ENCODE results near the gene SRSF7. TPM values are rescaled to one million over a fixed set of nuclear protein-coding genes. Genes with fewer than 3 reads are reported as not detected.
"Not testable (repeated sequence)": the region's sequence is repeated elsewhere in the genome, so short reads cannot be mapped to it uniquely, and the experiment has no call there.

SRSF7 gene
- 101 TPM for polyA plus RNA-seq (ENCODE audit: insufficient read length)

DNA sequence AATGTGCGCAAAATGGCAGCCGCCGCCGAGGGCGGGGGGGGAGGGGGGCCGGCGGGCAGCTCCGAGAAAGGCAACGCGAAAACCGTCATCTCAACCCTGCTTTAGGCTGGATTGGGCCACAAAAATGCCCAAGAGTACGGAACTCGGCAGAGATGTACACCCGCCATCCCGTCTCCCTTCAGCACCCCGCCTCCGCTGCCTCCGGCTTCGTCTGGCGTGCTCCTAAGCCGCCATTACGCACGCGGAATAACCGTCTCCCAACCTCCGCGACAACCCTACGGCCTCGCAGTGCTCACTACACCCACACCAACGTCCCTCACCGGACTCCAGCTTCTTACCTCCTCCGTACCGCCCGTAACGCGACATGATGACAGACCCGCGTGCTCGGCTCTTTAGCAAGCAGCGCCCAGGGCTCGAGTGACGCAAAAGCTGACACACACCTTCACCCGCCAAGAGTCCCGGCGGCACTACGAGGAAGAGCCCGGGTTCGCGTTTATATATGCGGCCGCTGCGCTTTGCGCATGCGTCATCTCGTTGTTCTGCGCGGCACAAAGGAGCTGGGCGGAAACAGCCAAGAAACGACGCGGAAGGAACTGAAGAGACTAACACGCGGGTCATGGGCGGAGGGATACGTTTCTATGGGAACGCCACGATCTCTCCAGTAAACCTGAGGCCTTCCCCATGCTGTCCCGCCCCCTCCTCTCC lies at the start of gene SRSF7:
SRSF7 (minus strand) TSS at position 471 of the 705 bp plus-strand sequence; CDS start at position 366, 105 bp downstream.
- peak; percentile 100 for DNase-seq (ENCODE audit: low read depth)

DNA sequence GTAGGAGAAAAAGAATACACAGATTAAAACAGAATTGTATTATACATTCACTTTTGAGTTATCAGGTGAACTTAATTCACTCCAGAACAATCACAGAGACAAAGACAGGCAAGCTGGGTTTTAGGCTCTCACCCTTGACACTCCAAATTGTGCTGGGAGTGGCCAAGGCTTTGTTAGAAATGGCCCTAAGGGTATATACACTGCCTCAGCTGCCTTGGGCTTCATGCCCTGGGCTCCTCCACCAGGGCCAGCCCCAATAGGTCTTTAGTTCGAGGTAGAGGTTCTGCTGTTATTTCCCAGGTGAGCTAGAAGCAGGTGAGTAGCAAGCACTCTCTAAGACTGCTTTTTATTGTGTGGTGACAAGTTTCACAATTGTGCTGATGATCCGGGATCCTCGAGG lies 46.8 kb upstream of the SRSF7 start:
- no peak for DNase-seq (ENCODE audit: low read depth)

DNA sequence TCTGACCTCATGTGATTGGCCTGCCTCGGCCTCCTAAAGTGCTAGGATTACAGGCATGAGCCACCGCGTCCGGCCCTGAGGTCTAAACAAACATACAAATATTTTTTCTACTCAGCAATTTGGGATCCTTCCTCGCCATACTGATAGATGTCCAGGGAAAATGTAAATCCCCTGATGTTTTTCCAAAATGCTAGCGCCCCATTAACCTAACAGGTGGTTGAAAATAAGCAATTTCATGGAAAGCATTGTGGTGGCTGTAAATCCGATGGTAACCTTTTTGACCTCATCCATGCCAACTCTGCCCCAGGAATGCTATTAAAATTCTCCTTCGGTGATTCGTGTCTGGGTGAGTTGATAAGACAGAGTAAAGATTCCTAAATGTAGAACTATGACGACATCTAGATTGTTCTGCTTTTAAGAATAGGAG lies 46.1 kb upstream of the SRSF7 start:
- DNase-seq (ENCODE audit: low read depth), result no peak

DNA sequence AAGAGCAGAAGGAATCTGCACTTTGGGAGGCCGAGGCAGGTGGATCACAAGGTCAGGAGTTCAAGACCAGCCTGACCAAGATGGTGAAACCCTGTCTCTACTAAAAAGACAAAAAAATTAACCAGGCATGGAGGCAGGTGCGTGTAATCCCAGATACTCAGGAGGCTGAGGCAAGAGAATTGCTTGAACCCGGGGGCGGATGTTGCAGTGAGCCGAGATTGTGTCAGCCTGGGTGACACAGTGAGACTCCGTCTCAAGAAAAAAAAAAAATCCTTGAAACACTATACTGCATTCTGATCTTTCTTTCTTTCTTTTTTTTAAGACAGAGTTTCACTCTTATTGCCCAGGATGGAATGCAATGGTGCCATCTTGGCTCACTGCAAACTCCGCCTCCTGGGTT lies 43.9 kb upstream of the SRSF7 start:
- DNase-seq (ENCODE audit: low read depth), result not testable (repeated sequence)

DNA sequence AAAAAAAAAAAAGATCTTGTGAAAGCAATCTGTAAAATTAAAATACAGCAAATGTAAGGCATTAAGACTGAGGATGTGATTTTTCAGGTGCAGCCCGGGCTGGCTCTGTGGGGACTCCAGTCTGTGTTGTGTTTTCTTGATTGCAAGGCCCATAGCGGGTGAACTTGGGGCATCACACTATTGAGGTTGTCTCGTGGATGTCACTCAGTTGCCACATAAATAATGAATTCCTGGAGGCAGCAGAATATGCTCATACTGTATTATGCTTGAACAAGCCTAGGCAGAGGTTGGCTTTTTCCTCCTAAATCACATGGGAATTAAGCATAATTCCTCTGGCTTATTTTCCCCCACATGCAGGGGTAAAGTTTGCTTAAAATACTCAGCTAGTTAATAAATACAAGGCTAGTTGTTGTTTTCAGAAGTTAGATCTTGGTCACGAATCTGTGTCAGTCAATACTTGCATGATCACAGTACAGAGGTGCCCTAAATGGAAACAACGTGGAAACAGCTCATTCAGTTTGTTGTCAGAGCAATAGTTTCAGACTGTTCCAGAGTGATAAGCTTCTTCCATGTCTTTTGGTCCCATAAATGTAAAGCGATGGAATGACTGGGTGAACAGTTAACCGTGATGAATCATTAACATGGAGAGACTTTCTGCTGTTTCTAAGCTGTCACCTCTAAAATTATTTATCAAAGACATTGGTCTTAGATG lies 43.2 kb upstream of the SRSF7 start:
- DNase-seq (ENCODE audit: low read depth), result no peak

DNA sequence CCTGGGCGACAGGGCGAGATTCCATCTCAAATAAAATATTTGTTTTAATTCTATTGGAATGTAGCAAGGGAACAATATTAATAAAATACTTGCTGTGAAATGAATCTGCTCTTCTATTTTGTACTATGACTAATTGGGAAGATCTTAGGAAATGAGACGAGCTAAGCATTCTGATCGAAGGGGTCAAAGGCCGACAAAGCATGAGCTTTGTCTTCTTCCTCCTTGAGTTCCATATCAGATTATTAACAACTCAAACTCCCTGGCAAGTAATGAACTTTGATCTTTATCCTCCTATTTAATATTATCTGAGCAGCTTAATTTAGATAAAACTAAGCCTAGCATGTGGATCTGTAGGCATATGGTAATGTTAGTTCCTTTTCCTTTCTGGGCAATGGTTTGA lies 42.4 kb upstream of the SRSF7 start:
- DNase-seq (ENCODE audit: low read depth), result no peak

DNA sequence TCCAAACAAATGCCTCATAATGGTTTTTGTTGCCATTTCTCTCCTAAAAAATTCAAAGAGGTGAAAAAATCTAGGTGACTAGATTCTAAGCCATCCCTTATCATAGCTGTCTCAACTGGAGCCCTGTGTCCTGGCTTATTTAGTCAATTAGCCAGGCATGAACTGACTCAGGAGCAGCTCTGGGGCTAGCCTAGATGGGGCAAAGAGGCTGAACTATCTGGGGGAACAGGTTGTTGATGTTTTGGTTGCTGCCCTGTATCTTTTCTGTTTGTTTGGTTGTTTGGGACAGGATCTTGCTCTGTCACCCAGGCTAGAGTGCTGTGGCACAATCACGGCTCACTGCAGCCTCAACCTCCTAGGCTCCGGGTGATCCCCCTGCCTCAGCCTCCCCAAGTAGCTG lies 41.6 kb upstream of the SRSF7 start:
- no peak for DNase-seq (ENCODE audit: low read depth)

DNA sequence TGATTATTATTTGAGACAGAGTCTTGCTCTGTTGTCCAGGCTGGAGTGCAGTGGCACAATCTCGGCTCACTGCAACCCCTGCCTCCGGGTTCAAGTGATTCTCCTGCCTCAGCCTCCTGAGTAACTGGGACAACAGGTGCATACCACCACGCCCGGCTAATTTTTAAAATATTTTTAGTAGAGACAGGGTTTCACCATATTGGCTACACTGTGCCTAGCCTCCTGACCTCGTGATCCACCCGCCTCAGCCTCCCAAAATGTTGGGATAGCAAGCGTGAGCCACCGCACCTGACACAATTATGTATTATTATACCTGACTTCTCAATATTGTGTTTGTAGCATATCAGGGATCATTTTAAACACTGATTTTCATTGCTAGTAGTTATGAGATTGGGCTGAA lies 41.2 kb upstream of the SRSF7 start:
- DNase-seq (ENCODE audit: low read depth), result not testable (repeated sequence)

DNA sequence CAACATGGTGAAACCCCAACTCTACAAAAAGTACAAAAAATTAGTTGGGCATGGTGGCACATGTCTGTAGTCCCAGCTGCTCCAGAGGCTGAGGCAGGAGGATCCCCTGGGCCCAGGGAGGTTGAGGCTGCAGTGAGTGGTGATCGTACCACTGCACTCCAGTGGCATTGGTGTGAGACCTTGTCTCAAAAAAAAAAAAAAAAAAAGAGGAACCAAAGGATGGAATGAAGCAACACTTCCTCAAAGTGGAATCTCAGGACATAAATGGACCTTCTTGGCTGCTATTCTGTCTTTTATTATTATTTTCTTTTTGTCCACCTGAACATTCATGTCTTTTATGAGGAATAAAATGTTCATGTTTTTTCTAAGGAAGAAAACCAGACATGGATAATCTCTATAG lies 40.6 kb upstream of the SRSF7 start:
- no peak for DNase-seq (ENCODE audit: low read depth)

DNA sequence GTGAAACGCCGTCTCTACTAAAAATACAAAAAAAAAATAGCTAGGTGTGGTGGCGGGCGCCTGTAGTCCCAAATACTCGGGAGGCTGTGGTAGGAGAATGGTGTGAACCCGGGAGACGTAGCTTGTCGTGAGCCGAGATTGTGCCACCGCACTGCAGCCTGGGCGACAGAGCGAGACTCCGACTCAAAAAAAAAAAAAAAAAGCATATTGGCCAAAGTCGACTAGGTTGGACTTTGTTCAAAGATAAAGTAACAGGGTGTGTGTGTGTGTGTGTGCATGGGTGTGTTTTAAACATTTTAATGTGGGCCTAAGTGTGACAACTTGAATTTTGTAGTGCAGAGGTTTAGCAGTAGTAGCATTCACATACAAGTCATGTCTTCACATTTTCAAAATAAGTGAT lies 38.5 kb upstream of the SRSF7 start:
- DNase-seq (ENCODE audit: low read depth), result no peak

DNA sequence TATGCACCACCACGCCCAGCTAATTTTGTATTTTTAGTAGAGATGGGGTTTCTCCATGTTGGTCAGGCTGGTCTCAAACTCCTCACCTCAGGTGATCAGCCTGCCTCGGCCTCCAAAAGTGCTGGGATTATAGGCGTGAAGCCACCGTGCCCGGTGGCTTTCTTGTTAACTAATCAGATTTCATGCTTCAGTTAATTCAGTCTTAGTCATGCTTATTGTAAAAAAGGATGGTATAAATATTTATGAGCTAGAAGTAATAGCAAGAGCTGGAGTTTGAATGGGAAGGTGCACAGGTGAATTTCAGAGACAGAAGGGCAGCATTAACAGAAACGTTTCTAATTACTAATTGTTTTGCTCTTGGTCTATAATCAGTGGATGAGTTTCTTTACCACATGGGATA lies 37.1 kb upstream of the SRSF7 start:
- DNase-seq (ENCODE audit: low read depth), result no peak

DNA sequence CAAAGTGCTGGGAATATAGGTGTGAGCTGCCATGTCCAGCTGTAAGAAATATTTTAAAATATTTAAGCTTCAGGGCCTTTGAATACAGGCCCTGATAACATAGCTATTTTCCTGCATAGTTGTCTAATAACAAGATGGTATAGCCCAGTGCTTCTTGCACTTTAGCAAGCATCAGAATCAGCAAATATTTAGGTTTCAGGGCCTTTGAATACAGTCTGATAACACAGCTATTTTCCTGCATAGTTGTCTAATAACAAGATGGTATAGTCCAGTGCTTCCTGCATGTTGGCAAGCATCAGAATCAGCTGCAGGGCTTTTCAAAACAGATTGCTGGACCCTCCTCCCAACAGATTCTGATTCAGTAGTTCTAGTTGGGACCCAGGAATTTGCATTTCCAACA lies 32.4 kb upstream of the SRSF7 start:
- DNase-seq (ENCODE audit: low read depth), result no peak

DNA sequence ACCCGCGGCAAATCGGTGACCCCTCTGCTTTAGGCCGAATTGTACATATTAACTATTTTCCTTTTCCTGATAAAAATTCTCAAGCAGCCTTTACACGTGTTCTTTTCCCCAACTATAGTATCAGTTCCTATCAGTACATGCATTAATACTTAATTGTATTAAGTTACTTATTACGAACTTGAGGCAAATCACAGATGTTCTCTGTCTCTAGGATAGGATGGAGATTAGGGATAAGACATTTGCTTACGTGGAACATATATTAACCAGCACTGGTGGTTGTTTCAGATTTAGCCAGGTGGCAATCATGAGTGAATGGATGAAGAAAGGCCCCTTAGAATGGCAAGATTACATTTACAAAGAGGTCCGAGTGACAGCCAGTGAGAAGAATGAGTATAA lies 27.5 kb upstream of the SRSF7 start:
- no peak for DNase-seq (ENCODE audit: low read depth)

DNA sequence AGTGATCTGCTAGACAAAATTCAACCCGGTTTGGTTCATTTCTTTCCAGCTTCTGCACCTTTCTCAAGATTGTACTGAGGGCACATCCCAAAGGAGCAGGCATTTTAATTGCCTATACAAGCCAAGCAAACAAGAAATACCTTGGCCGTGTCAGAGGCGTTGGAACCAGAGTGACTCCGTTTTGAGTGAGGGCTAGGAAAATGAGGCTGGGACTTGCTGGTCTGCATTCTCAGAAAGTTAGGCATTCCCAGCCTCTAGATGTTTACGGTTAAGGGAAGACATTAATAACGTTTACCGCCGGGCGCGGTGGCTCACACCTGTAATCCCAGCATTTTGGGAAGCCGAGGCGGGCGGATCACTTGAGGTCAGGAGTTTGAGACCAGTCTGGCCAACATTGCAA lies 25.4 kb upstream of the SRSF7 start:
- DNase-seq (ENCODE audit: low read depth), result no peak

DNA sequence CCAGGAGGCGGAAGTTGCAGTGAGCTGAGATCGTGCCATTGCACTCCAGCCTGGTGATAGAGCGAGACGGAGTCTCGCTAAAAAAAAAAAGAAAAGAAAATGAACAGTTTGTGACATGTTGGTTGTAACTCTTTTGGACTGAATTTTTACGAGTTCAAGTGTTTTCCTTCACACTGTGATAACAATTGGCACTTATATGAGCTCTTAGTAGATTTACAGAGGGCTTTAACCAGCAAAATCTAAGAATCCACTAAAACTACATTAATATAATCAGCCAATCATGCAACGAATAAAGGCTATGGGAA lies 24.7 kb upstream of the SRSF7 start:
- no peak for DNase-seq (ENCODE audit: low read depth)

DNA sequence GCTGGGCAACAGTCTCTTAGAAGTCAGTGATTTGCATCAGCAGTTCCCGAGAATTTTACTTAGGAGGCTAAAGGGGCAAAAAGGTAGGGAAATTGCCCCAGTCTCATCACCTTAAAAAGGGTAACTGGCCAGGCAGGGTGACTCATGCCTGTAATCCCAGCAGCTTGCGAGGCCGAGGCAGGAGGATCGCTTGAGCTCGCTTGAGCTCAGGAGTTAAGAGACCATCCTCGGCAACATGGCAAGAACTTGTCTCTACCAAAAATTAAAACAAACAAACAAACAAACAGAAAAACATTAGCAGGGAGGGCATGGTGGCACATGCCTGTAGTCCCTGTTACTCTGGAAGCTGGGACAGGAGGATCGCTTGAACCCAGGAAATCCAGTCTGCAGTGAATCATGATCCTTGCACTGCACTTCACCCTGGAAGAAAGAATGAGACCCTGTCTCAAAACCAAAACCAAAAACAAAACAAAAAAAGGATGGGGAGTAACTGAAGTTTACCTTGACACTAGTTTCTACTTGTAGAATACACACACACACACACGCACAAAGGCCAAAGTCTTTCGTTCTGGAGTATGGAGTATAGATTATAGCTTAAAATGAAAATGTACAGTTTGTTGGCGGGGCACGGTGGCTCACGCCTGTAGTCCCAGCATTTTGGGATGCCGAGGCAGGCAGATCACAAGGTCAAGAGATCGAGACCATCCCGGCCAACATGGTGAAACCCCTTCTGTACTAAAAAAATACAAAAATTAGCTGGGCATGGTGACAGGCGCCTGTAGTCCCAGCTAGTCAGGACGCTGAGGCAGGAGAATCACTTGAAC lies 24.1 kb upstream of the SRSF7 start:
- DNase-seq (ENCODE audit: low read depth), result no peak

DNA sequence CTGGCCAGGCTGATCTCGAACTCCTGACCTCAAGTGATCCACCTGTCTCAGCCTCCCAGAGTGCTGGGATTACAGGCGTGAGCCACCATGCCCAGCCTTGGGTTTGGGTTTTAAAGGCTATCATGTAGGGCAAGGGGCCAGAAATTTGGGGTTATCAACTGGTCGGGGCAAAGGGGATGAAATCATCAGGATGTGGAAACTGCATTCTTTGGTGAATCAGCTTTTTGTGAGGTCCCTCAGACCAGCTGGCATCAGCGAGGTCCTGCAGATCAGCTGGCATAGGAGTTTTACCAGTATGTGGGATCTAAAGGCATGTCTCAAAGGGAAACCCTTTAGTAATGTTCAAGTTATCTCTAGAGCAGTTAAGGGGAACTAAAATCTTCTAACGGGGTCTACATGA lies 20.5 kb upstream of the SRSF7 start:
- DNase-seq (ENCODE audit: low read depth), result no peak

DNA sequence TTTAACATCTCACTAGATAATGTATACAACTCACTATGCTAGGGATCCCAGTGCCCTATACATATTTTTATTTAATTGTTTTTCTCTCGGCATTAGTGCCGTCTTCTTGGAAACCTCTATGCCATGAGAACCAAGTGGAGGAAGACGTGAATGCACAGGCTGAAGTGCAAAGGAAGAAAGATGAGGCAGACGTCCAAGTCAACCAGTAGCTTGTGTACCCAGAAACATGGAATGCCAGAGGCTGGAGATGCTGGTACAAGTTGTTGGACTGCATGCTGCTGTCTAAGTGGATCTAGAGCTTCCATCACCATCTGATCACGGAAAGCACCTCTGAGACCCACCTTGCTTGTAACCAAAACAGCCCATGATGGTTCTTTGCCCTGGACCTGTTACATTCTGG lies 14.4 kb upstream of the SRSF7 start:
- DNase-seq (ENCODE audit: low read depth), result no peak

DNA sequence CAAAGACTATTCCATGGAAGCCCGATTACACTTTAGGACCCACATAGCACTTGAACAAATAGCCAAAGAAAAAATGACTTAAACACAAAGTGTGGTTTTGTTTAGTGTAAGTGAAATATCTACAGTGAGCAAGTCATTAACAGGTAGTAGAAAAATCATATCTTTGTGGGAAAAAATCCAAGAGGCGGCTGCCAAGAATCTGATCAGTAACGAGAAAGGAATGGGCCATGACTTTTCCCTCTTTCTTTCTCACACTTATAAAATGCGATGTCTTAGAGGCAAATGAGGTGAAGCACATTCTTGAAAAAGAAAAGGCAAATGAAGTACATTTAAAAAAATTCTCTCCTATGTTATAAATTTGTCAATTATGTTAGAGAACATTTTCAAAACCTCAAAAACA lies 14.0 kb upstream of the SRSF7 start:
- DNase-seq (ENCODE audit: low read depth), result no peak

DNA sequence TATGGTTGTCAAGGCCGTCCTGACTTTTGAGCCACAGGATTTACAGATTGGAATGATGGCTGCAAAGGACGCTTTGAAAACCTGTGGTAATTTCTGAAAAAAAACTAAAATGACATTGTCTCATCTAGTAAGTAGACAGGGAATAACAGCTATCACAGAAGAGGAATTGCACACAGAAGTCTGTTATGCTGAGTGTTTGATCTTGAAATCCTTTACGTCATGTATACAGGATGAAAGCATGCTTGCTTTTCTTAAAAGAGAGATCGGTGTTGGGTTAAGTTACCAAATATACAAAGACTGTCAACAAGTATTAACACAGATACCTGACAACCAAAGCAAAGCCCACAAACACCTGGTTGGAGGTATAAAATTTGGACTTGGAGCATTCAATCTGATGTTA lies 12.6 kb upstream of the SRSF7 start:
- no peak for DNase-seq (ENCODE audit: low read depth)

DNA sequence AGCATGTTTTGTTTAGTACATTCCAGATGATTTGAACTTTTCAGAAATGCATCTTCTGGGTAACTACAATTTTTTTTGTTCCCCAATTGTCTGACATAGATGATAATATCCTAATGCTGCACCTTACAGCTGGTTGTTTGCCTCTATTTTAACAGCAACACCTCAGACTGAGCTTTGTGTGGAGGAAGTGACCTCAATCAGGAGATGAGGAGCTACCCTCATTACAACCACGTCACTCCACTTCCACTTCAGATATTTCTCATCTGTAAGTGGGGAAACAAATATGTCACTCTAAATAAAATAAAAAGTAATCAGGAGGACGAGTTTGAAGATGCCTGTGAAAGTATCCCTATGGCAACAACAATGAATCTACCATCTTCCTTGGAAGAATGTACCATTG lies 12.1 kb upstream of the SRSF7 start:
- DNase-seq (ENCODE audit: low read depth), result no peak

DNA sequence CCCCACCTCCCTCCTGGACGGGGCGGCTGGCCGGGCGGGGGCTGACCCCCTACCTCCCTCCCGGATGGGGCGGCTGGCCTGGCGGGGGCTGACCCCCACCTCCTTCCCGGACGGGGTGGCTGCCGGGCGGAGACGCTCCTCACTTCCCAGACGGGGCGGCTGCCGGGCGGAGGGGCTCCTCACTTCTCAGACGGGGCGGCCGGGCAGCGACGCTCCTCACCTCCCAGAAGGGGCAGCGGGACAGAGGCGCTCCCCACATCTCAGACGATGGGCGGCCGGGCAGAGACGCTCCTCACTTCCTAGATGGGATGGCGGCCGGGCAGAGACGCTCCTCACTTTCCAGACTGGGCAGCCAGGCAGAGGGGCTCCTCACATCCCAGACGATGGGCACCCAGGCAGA lies 4.7 kb upstream of the SRSF7 start:
- not testable (repeated sequence) for DNase-seq (ENCODE audit: low read depth)

DNA sequence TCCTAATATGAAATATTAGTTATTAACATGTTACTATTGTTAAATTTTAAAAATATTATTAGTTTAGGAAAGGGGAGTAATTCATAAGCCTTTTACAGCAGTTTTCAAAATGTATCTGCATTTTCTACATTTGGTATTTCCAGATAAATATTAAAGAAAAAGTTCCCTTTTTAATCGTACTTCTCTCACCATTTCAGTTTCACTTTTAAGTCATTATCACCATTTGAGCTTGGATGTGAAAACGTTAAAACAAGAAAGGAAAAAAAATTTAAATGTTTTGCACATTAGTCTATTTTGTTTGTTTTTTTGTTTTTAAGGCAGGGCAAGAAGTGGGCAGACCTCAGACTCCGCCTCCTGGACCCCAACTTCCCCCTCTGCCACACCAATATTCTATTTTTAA lies 3.3 kb upstream of the SRSF7 start:
- DNase-seq (ENCODE audit: low read depth), result no peak

All from forelimb muscle (tissue), 1 donor.